ENCODE data around the gene SASH1.

SASH1 gene

GRCh38 chr6:148398678-148399077 is 56.0 kb downstream of the SASH1 start:
- peak in 7 of 58 donors; percentile 12 to 66 (median 26) for DNase-seq

GRCh38 chr6:148401571-148401970 is 58.9 kb downstream of the SASH1 start:
- DNase-seq, result no peak

GRCh38 chr6:148404456-148405054 is 61.9 kb downstream of the SASH1 start:
- DNase-seq, result no peak

GRCh38 chr6:148405894-148406293 is 63.3 kb downstream of the SASH1 start:
- no peak for DNase-seq

- no peak for DNase-seq
These were observed 64.1 kb downstream of the SASH1 start for GRCh38 chr6:148406579-148407371.

- no peak for DNase-seq
These were observed 64.7 kb downstream of the SASH1 start for GRCh38 chr6:148407372-148407771.

- no peak for DNase-seq
These were observed 70.9 kb downstream of the SASH1 start for GRCh38 chr6:148413321-148414091.

- no peak for DNase-seq
These were observed 71.5 kb downstream of the SASH1 start for GRCh38 chr6:148414092-148414489.

- DNase-seq, result no peak
These were observed 72.2 kb downstream of the SASH1 start for GRCh38 chr6:148414836-148415235.

GRCh38 chr6:148415511-148416260 is 73.0 kb downstream of the SASH1 start:
- no peak for DNase-seq

- DNase-seq, result no peak
These were observed 73.8 kb downstream of the SASH1 start for GRCh38 chr6:148416330-148416965.

- no peak for DNase-seq
These were observed 74.4 kb downstream of the SASH1 start for GRCh38 chr6:148417045-148417444.

GRCh38 chr6:148419430-148419829 is 76.8 kb downstream of the SASH1 start:
- DNase-seq, result no peak

- peak in 19 of 58 donors; percentile 4 to 69 (median 20) for DNase-seq
These were observed 79.4 kb downstream of the SASH1 start for GRCh38 chr6:148422085-148422484.

- no peak for DNase-seq
These were observed 80.5 kb downstream of the SASH1 start for GRCh38 chr6:148423133-148423532.

- DNase-seq, result peak in 1 of 58 donors; percentile 19
These were observed 81.1 kb downstream of the SASH1 start for GRCh38 chr6:148423601-148424270.

GRCh38 chr6:148425443-148425842 is 82.8 kb downstream of the SASH1 start:
- no peak for DNase-seq

- DNase-seq, result no peak
These were observed 83.8 kb downstream of the SASH1 start for GRCh38 chr6:148426317-148426977.

- DNase-seq, result no peak
These were observed 84.7 kb downstream of the SASH1 start for GRCh38 chr6:148427333-148427732.

- DNase-seq, result no peak
These were observed 86.8 kb downstream of the SASH1 start for GRCh38 chr6:148429423-148429822.

Data from anterior cingulate cortex (tissue), 58 donors.